Islet precursor cell (in vitro differentiated cells): Measurements from ENCODE around the gene PAPPA.

ENCODE experiments used
- DNase-seq: peaks from one replicate; pipeline ENCODE4 v3.0.0-alpha.2; 2018

Gene PAPPA, protein sequence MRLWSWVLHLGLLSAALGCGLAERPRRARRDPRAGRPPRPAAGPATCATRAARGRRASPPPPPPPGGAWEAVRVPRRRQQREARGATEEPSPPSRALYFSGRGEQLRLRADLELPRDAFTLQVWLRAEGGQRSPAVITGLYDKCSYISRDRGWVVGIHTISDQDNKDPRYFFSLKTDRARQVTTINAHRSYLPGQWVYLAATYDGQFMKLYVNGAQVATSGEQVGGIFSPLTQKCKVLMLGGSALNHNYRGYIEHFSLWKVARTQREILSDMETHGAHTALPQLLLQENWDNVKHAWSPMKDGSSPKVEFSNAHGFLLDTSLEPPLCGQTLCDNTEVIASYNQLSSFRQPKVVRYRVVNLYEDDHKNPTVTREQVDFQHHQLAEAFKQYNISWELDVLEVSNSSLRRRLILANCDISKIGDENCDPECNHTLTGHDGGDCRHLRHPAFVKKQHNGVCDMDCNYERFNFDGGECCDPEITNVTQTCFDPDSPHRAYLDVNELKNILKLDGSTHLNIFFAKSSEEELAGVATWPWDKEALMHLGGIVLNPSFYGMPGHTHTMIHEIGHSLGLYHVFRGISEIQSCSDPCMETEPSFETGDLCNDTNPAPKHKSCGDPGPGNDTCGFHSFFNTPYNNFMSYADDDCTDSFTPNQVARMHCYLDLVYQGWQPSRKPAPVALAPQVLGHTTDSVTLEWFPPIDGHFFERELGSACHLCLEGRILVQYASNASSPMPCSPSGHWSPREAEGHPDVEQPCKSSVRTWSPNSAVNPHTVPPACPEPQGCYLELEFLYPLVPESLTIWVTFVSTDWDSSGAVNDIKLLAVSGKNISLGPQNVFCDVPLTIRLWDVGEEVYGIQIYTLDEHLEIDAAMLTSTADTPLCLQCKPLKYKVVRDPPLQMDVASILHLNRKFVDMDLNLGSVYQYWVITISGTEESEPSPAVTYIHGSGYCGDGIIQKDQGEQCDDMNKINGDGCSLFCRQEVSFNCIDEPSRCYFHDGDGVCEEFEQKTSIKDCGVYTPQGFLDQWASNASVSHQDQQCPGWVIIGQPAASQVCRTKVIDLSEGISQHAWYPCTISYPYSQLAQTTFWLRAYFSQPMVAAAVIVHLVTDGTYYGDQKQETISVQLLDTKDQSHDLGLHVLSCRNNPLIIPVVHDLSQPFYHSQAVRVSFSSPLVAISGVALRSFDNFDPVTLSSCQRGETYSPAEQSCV (N-terminal part only)

DNA sequence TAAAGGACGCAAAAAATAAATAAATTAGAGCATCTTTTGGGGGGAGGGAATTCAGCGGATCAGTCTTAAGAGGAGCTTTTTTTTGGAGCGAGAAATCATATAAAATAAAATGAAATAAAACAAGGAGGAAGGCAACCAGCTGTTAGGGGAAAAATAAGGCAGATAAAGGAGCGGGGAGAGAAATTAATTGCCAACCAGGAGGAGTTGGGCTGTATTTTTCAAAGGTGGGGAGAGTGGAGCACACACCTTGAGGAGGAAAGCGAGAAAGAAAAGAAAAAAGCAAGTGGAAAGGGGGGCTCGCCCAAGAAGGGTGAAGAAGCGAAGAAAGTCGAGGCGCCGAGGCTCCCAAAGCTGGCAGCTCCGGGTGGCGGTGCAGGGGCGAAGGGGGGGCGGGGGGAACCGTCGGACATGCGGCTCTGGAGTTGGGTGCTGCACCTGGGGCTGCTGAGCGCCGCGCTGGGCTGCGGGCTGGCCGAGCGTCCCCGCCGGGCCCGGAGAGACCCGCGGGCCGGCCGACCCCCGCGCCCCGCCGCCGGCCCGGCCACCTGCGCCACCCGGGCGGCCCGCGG lies at the start of gene PAPPA:
TSS of gene PAPPA (plus strand) at position 27 of the 569 bp plus-strand sequence. CDS start at position 409, 382 bp downstream.
- no peak for DNase-seq

GRCh38 chr9:116103976-116104820 lies 49.4 kb upstream of the PAPPA start:
- no peak for DNase-seq

- no peak for DNase-seq
Measured at GRCh38 chr9:116112236-116112635, 41.4 kb upstream of the PAPPA start.

- DNase-seq: peak; percentile 56
Measured at GRCh38 chr9:116115761-116116353, 37.7 kb upstream of the PAPPA start.

- no peak for DNase-seq
Measured at GRCh38 chr9:116116393-116116792, 37.2 kb upstream of the PAPPA start.

- no peak for DNase-seq
Measured at GRCh38 chr9:116123171-116123570, 30.4 kb upstream of the PAPPA start.

- DNase-seq: no peak
Measured at GRCh38 chr9:116124472-116125040, 29.0 kb upstream of the PAPPA start.

DNA sequence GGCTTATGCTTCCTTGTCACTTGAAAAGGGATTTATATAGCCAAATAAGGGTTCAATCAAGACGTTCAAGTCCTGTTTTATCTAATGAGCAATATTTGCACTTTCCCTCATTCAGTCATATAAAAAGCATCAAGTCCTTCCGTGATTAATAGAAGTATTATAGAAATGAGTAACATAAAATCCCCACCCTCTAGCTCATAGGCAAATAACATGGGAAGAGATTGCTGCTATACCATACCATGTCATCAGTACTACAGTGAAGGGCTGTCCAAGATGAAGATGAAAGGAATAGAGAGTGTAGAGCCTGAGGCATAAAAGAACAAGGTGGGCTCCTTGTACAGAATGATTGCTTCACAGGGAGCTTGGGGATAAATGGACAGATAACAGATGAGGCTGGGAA lies 20.4 kb upstream of the PAPPA start:
- DNase-seq: no peak

GRCh38 chr9:116134975-116135374 lies 18.6 kb upstream of the PAPPA start:
- no peak for DNase-seq

DNA sequence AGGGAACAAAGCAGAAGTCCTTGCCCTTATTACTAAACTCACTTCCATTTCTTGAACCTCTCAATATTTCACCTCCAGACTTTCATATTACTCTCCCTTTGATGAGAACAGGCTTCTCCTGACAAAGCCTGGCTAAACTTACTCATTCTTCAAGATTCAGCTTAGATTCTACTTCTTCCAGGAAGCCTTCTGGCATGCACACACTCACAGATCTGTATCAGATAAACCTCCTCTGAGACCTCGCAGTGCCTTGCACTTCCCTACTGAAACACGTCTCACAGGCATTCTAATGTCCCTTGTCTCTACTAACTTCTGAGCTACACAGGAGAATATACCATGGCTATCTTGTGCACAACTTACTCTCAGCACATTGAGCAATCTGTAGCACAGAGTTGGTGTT lies 16.6 kb upstream of the PAPPA start:
- no peak for DNase-seq

DNA sequence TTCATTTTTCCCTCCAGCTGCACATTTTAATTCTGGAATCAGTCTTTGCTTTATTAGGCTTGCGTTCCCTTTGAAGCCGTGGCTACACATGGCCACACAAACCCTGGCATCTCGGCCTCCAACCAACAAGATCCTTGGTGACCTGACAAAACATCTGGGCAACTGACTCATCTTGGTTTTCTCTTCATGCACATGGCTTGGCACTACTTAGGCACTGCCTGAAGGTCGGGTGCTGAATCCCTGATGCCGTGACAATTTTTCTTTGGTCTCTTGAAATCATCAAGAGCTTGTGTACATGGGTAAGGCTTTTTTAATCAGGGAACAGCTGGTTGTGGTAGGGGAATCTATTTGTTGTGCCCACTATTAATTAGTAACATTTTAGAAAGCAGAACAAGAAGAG lies 16.0 kb upstream of the PAPPA start:
- no peak for DNase-seq

DNA sequence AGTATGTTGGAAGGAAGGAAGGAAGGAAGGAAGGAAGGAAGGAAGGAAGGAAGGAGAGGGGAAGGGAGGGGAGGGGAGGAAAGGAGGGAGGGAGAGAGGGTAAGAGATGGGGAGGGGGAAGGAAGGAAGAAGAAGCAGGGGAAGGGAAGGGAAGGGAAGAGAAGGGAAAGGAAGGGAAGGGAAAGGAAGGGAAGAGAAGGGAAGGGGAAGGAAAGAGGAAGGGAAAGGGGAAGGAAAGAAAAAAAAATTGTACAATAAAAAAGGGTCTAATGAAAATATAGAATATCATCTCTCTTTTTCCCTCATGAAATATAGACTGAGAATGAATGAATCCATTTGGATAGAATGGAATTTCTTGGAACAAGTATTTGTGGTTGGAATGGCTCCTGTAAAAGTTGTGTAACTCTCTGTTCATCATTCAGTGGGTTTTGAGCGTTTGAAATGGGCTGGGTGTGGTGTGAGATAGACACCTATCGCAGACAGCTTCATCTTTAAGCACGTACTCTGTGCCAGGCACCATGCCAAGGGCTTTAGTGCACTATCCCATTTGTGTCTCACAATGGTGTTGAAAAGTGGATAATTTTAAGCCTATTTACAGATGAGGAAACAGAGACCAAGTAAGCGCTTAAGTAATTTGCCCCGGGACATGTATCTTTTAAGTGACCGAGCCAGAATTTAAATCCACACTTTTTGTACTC lies 11.6 kb upstream of the PAPPA start:
- DNase-seq: no peak

DNA sequence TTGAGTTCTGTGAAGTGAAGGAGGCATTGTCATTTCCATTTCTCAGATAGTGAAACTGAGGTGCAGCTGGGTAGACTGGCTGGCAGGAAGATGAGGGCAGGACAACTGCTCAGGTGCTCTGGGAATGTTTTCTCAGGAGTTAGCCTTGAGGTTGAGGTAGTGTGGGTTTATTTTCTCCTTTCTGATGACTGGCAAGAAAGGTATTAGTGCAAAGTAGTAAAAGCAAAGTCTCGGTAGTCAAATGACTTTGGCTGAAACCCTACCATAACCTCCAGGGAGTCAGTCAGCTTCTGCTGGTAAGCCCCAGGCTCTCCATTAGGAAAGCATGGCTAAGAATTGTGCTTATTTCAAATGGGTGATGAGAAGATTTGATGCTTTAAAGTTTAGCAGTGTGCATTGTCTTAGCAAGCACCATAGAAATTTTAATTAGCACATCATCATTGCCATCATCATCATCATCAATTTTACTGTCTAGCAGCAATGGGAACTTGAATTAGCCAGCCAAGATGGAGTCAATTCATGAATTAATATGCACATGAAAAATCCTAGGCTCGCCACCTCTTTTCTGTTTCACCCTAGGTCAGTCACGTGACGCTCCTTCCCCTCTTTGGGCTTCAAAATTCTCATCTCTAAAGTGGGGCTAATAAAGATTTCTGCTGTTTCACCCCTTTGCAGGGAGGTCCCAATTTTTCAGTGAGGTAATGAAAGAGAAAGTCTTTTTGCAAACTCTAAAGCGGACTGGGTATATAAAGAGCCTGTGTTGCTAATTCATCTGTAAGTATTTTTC lies 10.7 kb upstream of the PAPPA start:
- no peak for DNase-seq

GRCh38 chr9:116144038-116144437 lies 9.6 kb upstream of the PAPPA start:
- no peak for DNase-seq

DNA sequence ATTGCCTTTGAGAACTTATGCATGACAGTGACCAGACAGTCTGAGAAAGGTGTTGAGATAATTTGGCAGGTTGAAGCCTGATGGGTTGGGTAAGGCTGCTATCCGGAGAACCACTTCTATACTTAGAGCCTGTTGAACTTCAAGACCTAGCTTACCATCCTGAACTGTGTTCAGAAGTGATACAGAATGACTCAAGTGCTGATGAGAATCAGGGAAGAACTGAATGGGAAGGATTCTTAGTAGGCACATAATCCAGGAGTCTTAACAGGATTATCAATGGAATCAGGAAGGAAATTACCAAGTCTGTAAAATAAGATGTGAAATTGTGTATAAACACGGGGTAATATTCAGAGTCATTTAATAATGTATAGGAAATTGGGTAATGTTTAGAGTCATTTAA lies 9.0 kb upstream of the PAPPA start:
- DNase-seq: no peak

GRCh38 chr9:116145036-116145435 lies 8.6 kb upstream of the PAPPA start:
- DNase-seq: no peak

DNA sequence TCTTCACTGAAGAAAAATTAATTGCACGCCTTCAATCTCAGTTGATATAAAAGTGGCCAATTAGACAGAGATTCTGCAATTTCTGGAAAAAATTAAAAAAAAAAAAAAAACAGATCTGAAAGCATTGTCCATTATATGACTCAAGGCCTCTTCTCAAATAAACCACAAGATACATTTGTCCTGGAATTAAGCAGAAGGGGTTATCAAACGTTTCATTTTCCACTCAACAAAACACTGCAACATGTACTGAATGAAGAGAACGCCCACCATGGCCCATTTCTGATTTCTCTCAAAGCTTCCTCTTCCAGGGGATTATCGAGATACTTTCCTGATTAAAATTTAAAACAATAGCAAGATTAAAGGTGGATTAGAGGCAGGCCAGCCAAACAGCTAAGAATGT lies 5.8 kb upstream of the PAPPA start:
- DNase-seq: no peak

DNA sequence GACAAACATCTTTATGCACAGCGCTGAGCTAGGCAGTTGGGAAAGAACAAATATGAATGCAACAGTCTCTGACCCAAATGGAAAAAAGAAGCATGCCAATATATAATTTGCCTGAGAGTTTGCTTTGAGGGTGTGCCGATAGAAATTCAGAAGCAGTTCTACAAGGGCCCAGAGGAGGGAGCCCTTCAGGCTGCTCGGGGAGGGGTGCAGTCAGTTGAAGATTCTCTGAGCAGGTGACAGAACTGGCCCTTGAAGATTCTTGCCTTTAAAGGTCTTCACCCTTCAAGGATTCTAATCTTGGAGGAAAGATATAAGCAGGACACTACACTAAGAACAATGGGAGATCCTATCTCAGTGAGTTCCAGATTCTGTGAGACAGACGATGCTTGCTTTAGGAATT lies 3.7 kb upstream of the PAPPA start:
- DNase-seq: peak; percentile 69

DNA sequence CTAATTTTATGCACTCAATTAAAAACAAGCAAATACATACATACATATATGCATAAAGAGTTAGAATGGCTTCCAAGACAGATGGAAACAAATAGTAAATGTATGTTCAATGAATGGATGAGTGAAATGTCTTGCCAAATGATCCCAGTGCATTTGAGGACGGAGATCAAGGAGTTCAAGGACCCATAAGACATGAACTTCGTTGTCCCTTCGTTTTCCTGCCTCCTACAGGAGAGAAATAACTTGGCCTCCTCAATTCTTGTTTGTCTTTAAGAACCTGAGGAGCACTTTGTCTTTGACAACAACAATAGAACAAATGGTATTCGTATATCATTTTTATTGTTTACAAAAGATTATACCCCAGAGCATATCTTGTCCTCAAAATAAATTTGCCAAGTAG lies 2.4 kb upstream of the PAPPA start:
- DNase-seq: no peak

GRCh38 chr9:116151966-116152381 lies 1.6 kb upstream of the PAPPA start:
- DNase-seq: no peak
